8988T (cell line): ENCODE measurements around the gene ITGA2B.
"Not testable (repeated sequence)": the region's sequence is repeated elsewhere in the genome, so short reads cannot be mapped to it uniquely, and the experiment has no call there.

Experiments used
- DNase-seq: peaks from one replicate; pipeline ENCODE4 v3.0.0; 2011

The ITGA2B gene

GRCh38 chr17:44389281-44389680 is at the start of gene ITGA2B:
TSS of gene ITGA2B (minus strand) at chr17:44389649. CDS start at chr17:44389473, 176 bp downstream.
- DNase-seq, result no peak

- no peak for DNase-seq
Observed at GRCh38 chr17:44439168-44439567, 49.7 kb upstream of the ITGA2B start.

- DNase-seq, result no peak
Observed at GRCh38 chr17:44438636-44439035, 49.2 kb upstream of the ITGA2B start.

GRCh38 chr17:44436336-44436735 is 46.9 kb upstream of the ITGA2B start:
- no peak for DNase-seq

GRCh38 chr17:44432254-44433157 is 43.1 kb upstream of the ITGA2B start:
- DNase-seq, result no peak

GRCh38 chr17:44424828-44425461 is 35.5 kb upstream of the ITGA2B start:
- DNase-seq, result no peak

- no peak for DNase-seq
Observed at GRCh38 chr17:44417553-44417952, 28.1 kb upstream of the ITGA2B start.

- no peak for DNase-seq
Observed at GRCh38 chr17:44416558-44417289, 27.3 kb upstream of the ITGA2B start.

GRCh38 chr17:44414394-44415155 is 25.1 kb upstream of the ITGA2B start:
- DNase-seq, result no peak

- DNase-seq, result no peak
Observed at GRCh38 chr17:44409309-44410028, 20.0 kb upstream of the ITGA2B start.

GRCh38 chr17:44408786-44409185 is 19.3 kb upstream of the ITGA2B start:
- no peak for DNase-seq

- no peak for DNase-seq
Observed at GRCh38 chr17:44402564-44403172, 13.2 kb upstream of the ITGA2B start.

- DNase-seq, result no peak
Observed at GRCh38 chr17:44400226-44400847, 10.9 kb upstream of the ITGA2B start.

GRCh38 chr17:44398692-44399691 is 9.5 kb upstream of the ITGA2B start:
- no peak for DNase-seq

- DNase-seq, result no peak
Observed at GRCh38 chr17:44397479-44398440, 8.3 kb upstream of the ITGA2B start.

GRCh38 chr17:44396946-44397345 is 7.5 kb upstream of the ITGA2B start:
- no peak for DNase-seq

GRCh38 chr17:44394833-44395232 is 5.4 kb upstream of the ITGA2B start:
- DNase-seq, result no peak

GRCh38 chr17:44394112-44394511 is 4.7 kb upstream of the ITGA2B start:
- not testable (repeated sequence) for DNase-seq
